HG03139 (cell line): ENCODE measurements around the gene RPS18.

Experiments
- ATAC-seq: cut with Tn5 transposase; IDR thresholded peaks from one replicate; pipeline ENCODE4 v1.9.1; 2021; ENCODE audit not compliant: unreplicated experiment

The RPS18 gene

DNA sequence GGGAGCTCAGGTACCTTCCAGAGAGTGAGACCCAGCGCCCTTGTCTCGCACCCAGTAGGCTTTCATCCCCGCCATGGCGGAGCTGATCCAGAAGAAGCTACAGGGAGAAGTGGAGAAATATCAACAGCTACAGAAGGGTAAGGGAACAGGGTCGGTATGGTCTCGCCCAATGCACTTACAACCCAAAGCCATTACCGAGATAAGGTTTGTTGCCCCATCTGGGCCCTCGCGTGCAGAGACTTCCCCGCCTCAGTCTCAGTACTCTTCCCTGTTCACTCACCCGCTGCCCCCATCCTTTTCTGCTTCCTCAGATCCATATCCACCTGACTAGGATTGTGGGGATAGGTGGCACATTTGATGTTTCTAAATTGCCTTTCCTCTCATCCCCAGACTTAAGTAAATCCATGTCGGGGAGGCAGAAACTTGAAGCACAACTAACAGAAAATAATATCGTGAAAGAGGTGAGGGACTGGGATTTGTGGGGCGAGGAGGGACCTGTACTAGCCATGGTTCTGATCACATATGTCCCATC, 18.0 kb downstream of the RPS18 start:
- peak; percentile 18 for ATAC-seq

DNA sequence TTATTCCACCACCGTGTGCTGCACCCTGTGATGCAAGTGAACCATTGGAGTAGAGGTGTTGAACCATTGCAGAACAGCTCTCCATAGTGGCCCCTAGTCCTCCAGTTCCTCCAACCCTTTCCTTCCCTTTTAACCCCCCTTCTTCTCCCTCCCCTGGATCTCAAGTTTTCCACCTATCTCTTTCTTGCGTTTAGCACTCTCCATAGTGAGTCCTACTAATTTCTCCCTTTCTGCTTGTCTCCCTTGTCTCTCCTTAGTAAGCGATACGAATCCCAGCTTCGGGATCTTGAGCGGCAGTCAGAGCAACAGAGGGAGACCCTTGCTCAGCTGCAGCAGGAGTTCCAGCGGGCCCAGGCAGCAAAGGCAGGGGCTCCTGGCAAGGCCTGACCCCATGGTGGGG, 18.6 kb downstream of the RPS18 start:
- ATAC-seq = no peak

- ATAC-seq = no peak
These were observed 21.3 kb downstream of the RPS18 start for GRCh38 chr6:33292996-33293682.

- no peak for ATAC-seq
These were observed 22.4 kb downstream of the RPS18 start for GRCh38 chr6:33294086-33294823.

GRCh38 chr6:33295621-33296369, 23.9 kb downstream of the RPS18 start:
- no peak for ATAC-seq

DNA sequence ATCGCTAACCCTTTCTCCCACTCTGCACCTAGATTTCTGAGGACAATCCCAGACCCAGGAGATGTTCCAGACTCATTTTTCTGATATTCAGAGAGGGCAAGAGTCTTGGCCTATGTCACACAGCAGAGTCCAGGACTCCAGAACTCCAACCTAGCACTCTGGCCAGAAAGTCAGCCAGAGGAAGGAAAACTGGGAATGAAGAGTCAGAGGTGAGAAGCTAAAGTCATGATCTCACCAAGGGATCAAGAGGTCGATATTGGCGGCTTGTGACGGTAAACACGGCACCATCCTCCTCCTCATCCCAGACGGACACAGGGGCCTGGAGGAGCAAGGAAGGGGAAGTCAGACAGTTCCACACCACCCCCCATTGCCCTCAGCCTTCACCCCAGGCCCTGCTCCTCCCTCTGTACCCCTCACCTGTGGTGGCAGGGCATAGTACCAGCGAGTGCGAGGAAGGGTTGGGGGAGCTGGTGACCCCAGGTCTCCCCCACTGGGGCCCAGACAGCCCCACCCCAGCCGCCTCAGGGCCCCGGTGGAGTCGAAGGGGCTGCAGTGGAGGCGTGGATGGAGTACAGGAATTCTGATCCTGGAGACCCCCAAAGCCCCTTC, 25.0 kb downstream of the RPS18 start:
- no peak for ATAC-seq

DNA sequence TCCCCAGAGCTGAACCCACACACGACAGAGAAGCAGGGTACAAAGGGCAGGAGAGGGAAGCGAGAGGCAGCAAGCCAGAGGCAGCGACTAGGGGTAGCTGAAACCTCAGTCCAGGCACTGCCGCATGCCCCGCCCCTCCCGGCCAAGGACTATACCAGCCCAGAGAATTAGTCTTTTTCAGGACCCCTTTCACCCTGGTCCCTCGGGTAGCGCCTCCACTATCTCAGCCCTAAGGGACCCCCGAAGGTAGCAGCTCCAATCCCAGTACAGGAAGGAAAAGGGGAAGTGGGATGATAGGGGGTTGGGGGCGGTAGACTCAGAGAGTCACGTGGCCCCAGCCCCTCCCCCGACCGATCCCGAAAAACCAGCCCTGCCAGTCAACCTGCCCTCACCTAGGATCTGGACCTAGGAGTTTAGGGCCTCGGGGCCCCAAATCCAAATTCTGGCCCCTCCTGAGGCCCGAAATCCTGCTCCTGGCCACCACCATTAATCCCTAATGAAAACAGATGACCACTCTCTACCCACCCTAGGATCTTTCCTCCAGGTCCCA, 25.6 kb downstream of the RPS18 start:
- ATAC-seq = no peak

DNA sequence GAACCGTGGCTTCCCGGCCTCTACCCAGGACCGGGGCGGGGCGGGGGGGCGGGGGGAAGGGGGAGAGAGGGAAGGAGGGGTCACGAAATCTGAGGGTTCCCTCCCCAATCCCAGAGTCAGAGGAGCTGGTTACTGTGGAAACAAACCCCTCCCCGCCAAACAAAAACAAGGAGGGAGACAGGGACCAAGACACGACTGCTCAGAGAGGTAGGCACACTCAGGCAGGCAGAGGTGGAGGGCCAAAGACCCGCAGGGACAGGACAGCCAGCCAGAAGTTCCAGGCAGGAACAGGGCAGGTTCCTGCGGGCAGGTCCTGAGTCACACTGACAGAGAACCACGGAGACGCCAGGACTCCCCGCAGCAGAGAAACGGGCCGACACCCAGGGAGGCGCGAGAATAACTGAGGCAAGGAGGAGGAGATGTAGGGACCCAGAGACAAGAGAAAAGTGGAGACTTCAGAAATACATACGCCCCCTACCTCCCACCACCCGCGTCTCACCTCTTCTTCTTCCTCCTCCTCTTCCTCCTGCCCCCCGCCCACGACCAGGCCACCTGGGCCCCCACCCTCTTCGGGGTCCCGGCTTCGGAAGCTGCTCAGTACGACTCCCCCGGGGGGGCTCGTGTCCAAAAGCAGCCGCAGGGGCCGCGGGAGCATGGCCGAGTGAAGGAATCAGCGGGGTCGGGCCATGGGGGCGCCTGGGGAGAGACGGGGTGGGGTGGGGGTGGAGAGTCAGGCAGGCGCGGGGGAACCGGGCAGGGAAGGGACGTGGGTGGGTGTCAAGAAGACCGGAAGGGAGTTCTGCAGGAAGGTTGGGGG, 26.3 kb downstream of the RPS18 start:
- ATAC-seq = no peak

- peak; percentile 9 for ATAC-seq
These were observed 26.9 kb downstream of the RPS18 start, which contains the start of gene RGL2 for GRCh38 chr6:33298773-33299236. RGL2 (minus strand) TSS chr6:33298942; CDS start chr6:33298610, 332 bp downstream.

- peak; percentile 57 for ATAC-seq
These were observed 27.5 kb downstream of the RPS18 start for GRCh38 chr6:33299237-33299944.

- no peak for ATAC-seq
These were observed 30.0 kb downstream of the RPS18 start for GRCh38 chr6:33301877-33302276.

GRCh38 chr6:33304216-33304615, 32.3 kb downstream of the RPS18 start:
- no peak for ATAC-seq

GRCh38 chr6:33305052-33305451, 33.2 kb downstream of the RPS18 start:
- ATAC-seq = no peak

DNA sequence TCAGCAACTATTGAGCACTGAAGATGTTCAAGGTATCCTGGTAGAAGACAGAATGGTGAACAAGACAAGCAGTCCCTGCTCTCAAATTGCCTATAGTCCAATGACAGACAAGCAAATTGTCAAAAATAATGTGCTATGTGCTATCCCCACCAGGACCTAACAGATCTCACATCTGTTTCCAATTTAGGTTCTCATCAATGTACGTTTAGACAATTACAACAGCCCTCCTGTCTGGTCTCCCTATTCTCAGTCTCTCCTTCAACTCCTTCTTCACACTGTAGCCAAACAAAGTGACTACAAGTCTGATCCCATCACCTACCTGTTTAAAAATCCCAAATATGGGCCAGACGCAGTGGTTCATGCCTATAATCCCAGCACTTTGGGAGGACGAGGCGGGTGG, 34.5 kb downstream of the RPS18 start:
- no peak for ATAC-seq

DNA sequence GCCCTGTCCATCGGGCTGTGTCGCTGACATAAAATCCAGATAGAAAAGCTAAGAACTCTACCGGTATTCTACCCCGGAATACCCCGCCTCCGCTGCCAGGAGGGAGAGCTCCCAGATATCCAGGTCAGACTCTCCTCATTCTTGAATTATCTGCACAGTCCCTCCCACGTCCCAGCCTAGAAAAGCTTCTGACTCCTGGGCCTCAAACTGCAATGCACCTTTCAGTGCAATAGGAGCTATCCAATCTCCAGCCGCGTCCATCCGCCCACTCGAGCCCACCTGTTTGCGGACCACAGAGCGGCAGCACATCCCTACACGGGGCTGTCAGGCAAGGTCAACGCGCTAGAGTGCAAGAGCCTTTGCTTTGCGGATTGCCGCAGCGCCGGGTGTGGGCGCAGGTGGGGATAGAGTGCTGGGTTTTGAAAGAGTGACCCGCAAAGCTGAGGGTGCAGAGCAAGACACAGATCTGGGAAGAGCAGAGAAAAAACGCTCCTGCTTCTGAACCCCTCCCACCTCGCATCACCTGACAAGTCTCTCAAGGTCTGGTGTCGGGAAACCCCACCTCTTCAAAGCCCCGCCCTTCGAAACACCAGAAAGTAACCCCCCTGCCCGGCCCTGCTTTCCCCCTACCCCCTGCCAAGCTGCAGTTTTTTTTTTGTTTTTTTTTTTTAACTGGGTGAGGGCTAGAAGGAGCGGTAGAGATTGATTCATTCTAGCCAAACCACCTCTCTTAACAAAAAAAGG, 40.7 kb downstream of the RPS18 start:
- no peak for ATAC-seq

GRCh38 chr6:33313105-33313708, 41.3 kb downstream of the RPS18 start:
- peak; percentile 6 for ATAC-seq

- ATAC-seq = peak; percentile 30
These were observed 42.0 kb downstream of the RPS18 start, which contains the start of gene TAPBP for GRCh38 chr6:33313709-33314514. TAPBP (minus strand) TSS chr6:33314078; CDS start chr6:33314041, 37 bp downstream.
